Vagina (tissue), 2 donors: Measurements from ENCODE around the gene MPZL3. TPM values are rescaled to one million over a fixed set of nuclear protein-coding genes. Genes with fewer than 3 reads are reported as not detected.

Source experiments
- DNase-seq, 2 donors: peaks; one replicate each; pipeline ENCODE4 v3.0.0-alpha.2; 2017; ENCODE audit errors: extremely low spot score in 2 of 2
- H3K27ac ChIP-seq: fragments of 200-600 bp; sonication (generic); one replicate; pipeline ENCODE4 v1.5.1; 2019
- H3K27me3 ChIP-seq: fragments of 200-600 bp; sonication (generic); one replicate; pipeline ENCODE4 v1.5.1; 2019
- H3K36me3 ChIP-seq, 2 donors: fragments of 200-600 bp; sonication (generic); one replicate each; pipeline ENCODE4 v1.5.1; 2017 to 2019
- H3K4me1 ChIP-seq: fragments of 200-600 bp; sonication (generic); one replicate; pipeline ENCODE4 v1.5.1; 2019
- H3K4me3 ChIP-seq, 2 donors: fragments of 200-600 bp; sonication (generic); 1 replicate in 1 of 2; 2 replicates in 1 of 2; pipeline ENCODE4 v1.5.1; 2016 to 2019
- H3K9me3 ChIP-seq: fragments of 200-600 bp; sonication (generic); one replicate; pipeline ENCODE4 v1.5.1; 2019
- POLR2A ChIP-seq, 2 donors: fragments of 450-650 bp; IDR thresholded peaks; one replicate each; pipeline ENCODE4 v1.6.1; 2017; ENCODE audit warnings: antibody characterized with exemption in 2 of 2, mild to moderate bottlenecking in 2 of 2, moderate library complexity in 2 of 2
- POLR2AphosphoS5 ChIP-seq, 2 donors: sonication (generic); formaldehyde crosslinking; IDR thresholded peaks; one replicate each; pipeline ENCODE4 v1.9.0; 2017; ENCODE audit warnings: antibody characterized with exemption in 2 of 2, mild to moderate bottlenecking in 2 of 2, low read depth in 1 of 2; ENCODE audit not compliant: insufficient read depth in 1 of 2
- intact Hi-C: fragments of 100-400 bp; cut with DNase I; formaldehyde crosslinking; loops from one replicate; pipeline ENCODE4 v1.15.1; 2023
- total RNA-seq: library from RNA; depleted of rRNA; stranded (reverse); fragments of >200 nt; gene quantifications from one replicate; pipeline ENCODE4 v1.2.3, GENCODE V29; 2016
- TF ChIP-seq, protein P1 (sequence below), 3 experiments: fragments of 450-650 bp in 2 of 3; fragments of 200-600 bp in 1 of 3; sonication (generic) in 1 of 3; IDR thresholded peaks; one replicate each; pipeline ENCODE4 v1.5.1; 2017 to 2019; ENCODE audit warnings: antibody characterized with exemption in 3 of 3, mild to moderate bottlenecking in 2 of 3, moderate library complexity in 2 of 3

The MPZL3 gene
- total RNA-seq, 1 donor from 2014 or later = 9.1 TPM

GRCh38 chr11:118234833-118235232, 17.3 kb downstream of the MPZL3 start:
- no peaks in the 10 kb centered on the region for H3K4me1 ChIP-seq
- DNase-seq = no peak
- no peaks in the 10 kb centered on the region for H3K36me3 ChIP-seq
- intact Hi-C loops = no loop called here
- H3K27ac ChIP-seq = no peak overlapping the region
- H3K4me3 ChIP-seq = no peak overlapping the region
- TF ChIP-seq, protein P1, sequence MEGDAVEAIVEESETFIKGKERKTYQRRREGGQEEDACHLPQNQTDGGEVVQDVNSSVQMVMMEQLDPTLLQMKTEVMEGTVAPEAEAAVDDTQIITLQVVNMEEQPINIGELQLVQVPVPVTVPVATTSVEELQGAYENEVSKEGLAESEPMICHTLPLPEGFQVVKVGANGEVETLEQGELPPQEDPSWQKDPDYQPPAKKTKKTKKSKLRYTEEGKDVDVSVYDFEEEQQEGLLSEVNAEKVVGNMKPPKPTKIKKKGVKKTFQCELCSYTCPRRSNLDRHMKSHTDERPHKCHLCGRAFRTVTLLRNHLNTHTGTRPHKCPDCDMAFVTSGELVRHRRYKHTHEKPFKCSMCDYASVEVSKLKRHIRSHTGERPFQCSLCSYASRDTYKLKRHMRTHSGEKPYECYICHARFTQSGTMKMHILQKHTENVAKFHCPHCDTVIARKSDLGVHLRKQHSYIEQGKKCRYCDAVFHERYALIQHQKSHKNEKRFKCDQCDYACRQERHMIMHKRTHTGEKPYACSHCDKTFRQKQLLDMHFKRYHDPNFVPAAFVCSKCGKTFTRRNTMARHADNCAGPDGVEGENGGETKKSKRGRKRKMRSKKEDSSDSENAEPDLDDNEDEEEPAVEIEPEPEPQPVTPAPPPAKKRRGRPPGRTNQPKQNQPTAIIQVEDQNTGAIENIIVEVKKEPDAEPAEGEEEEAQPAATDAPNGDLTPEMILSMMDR (IDR thresholded peaks at IDR 0.05) = no peak
- TF ChIP-seq POLR2AphosphoS5 (IDR thresholded peaks at IDR 0.05; ENCODE audit: insufficient read depth in 1 of 2, low read depth in 1 of 2) (no peak), POLR2A (IDR thresholded peaks at IDR 0.05) (no peak)
- no peaks in the 10 kb centered on the region for H3K9me3 ChIP-seq
- no peaks in the 10 kb centered on the region for H3K27me3 ChIP-seq

- Histone ChIP-seq H3K9me3 (no peaks in the 10 kb centered on the region), H3K27ac (no peak overlapping the region), H3K4me3 (no peak overlapping the region), H3K27me3 (no peaks in the 10 kb centered on the region), H3K36me3 (no peaks in the 10 kb centered on the region), H3K4me1 (no peaks in the 10 kb centered on the region)
- DNase-seq = no peak
- intact Hi-C loops = no loop called here
- TF ChIP-seq, protein P1 (IDR thresholded peaks at IDR 0.05) = no peak
- TF ChIP-seq POLR2AphosphoS5 (IDR thresholded peaks at IDR 0.05; ENCODE audit: insufficient read depth in 1 of 2, low read depth in 1 of 2) = no peak
- no peak for TF ChIP-seq POLR2A (IDR thresholded peaks at IDR 0.05)
Observed at GRCh38 chr11:118233850-118234249, 18.3 kb downstream of the MPZL3 start.

DNA sequence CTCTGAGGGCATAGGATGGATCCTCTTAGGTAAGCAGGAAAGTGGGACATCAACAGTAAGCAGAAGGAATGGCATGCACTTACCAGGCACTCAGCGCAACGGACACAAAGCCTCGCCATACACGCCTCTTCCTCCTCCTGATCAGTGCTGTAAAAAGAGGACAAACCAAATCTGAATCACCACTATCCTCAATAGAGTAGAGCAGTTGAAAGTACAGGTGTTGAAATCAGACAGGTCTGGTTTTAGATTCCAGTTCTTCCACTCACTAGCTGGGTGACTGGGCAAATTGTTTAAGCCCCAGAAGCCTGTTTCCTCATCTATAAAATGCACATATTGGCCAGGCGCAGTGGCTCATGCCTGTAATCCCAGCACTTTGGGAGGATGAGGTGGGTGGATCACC, 18.8 kb downstream of the MPZL3 start:
- H3K9me3 ChIP-seq = no peaks in the 10 kb centered on the region
- no peak overlapping the region for H3K4me3 ChIP-seq
- H3K27ac ChIP-seq = no peak overlapping the region
- DNase-seq = no peak
- no peaks in the 10 kb centered on the region for H3K4me1 ChIP-seq
- H3K36me3 ChIP-seq = no peaks in the 10 kb centered on the region
- peak in 1 of 2 donors; percentile 18 for TF ChIP-seq POLR2AphosphoS5 (IDR thresholded peaks at IDR 0.05; ENCODE audit: insufficient read depth in 1 of 2, low read depth in 1 of 2)
- TF ChIP-seq, protein P1 (IDR thresholded peaks at IDR 0.05) = no peak
- intact Hi-C loops = no loop called here
- no peaks in the 10 kb centered on the region for H3K27me3 ChIP-seq

DNA sequence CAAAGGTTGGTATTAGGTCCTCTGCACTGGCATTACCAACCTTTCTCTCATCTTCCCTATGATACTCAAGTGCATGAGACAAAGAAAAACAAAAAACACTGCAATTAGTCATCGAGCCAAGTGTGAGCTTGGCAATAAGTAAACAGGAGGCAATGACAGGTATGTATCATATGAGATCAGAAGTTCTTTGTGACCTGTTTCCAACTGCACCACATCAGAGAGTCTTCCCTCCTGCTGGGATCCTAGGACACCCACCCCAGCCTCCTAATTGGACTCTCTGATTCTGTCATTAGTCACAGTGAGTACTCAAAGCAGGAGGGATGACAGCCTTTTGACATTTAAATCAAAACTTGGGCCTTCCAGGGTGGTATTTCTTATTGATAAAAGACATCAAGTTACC, 19.5 kb downstream of the MPZL3 start:
- H3K4me3 ChIP-seq = no peak overlapping the region

DNA sequence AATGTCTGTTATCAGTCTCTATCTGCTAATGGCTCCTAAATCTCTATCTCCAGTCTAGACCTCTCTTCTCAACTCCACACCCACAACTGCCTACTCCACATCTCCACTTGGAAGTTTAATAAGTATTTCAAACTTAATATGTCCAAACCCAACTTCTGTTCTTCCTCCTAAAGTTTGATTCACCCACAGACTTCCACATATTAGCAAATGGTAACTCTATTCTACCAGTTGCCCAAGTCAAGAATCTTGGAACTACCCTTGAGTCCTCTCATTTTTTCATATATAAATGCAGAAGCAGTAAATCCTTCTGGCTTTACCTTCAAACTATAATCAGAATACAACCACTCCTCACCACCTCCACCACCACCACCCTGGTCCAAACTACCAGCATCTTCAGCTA, 20.7 kb downstream of the MPZL3 start:
- intact Hi-C loops = no loop called here
- H3K27me3 ChIP-seq = no peaks in the 10 kb centered on the region
- peaks cover 3% of the 10 kb centered on the region for H3K4me1 ChIP-seq
- no peaks in the 10 kb centered on the region for H3K9me3 ChIP-seq
- no peak overlapping the region for H3K4me3 ChIP-seq
- DNase-seq = no peak
- TF ChIP-seq POLR2AphosphoS5 (IDR thresholded peaks at IDR 0.05; ENCODE audit: insufficient read depth in 1 of 2, low read depth in 1 of 2) (no peak), POLR2A (IDR thresholded peaks at IDR 0.05) (no peak)
- H3K36me3 ChIP-seq = no peaks in the 10 kb centered on the region
- no peak overlapping the region for H3K27ac ChIP-seq

More for the DNA sequence above, 19.5 kb downstream of the MPZL3 start:
- H3K27ac ChIP-seq = no peak overlapping the region
- TF ChIP-seq, protein P1 (IDR thresholded peaks at IDR 0.05) = no peak
- TF ChIP-seq POLR2A (IDR thresholded peaks at IDR 0.05) = no peak
- no peaks in the 10 kb centered on the region for H3K27me3 ChIP-seq
- no peak for DNase-seq
- intact Hi-C loops = no loop called here
- no peaks in the 10 kb centered on the region for H3K36me3 ChIP-seq
- H3K9me3 ChIP-seq = no peaks in the 10 kb centered on the region
- no peaks in the 10 kb centered on the region for H3K4me1 ChIP-seq

GRCh38 chr11:118230088-118230487, 22.1 kb downstream of the MPZL3 start:
- H3K27ac ChIP-seq = no peak overlapping the region
- intact Hi-C loops = no loop called here
- peaks cover 8% of the 10 kb centered on the region for H3K4me1 ChIP-seq
- H3K27me3 ChIP-seq = no peaks in the 10 kb centered on the region
- TF ChIP-seq POLR2A (IDR thresholded peaks at IDR 0.05) (no peak), POLR2AphosphoS5 (IDR thresholded peaks at IDR 0.05; ENCODE audit: insufficient read depth in 1 of 2, low read depth in 1 of 2) (no peak)
- TF ChIP-seq, protein P1 (IDR thresholded peaks at IDR 0.05) = no peak
- no peak for DNase-seq
- H3K9me3 ChIP-seq = no peaks in the 10 kb centered on the region
- no peaks in the 10 kb centered on the region for H3K36me3 ChIP-seq
- H3K4me3 ChIP-seq = no peak overlapping the region
